ENCODE results near the gene MUC6.

Gene MUC6

GRCh38 chr11:1022411-1022810 lies 14.1 kb downstream of the MUC6 start:
- no peaks in the 10 kb centered on the region for H3F3A ChIP-seq (ENCODE audit: insufficient read depth, low read length)
- no peaks in the 10 kb centered on the region for H3K4me1 ChIP-seq (ENCODE audit: low read length)
- H4K20me1 ChIP-seq (ENCODE audit: insufficient read depth, low read length), result no peaks in the 10 kb centered on the region
- H3K4me3 ChIP-seq (ENCODE audit: low read length), result no peak overlapping the region
- no peaks in the 10 kb centered on the region for H3K9me2 ChIP-seq (replicated peaks; ENCODE audit: insufficient read depth, low read length)
- no peak overlapping the region for H3K4me2 ChIP-seq (ENCODE audit: low read depth, low read length)
- no peak for DNase-seq
- no peak overlapping the region for H2AFZ ChIP-seq (ENCODE audit: low read length)
- H3K27me3 ChIP-seq (replicated peaks; ENCODE audit: insufficient read depth, low read length), result peaks cover 9% of the 10 kb centered on the region; the same call in 1 of the 2 replicates
- no peaks in the 10 kb centered on the region for H3K9me3 ChIP-seq (replicated peaks; ENCODE audit: insufficient read depth, low read length)
- no peaks in the 10 kb centered on the region for H3K36me3 ChIP-seq (replicated peaks; ENCODE audit: insufficient read depth, low read length)
- H3K9ac ChIP-seq (ENCODE audit: low read length), result no peak overlapping the region
- no peak overlapping the region for H3K27ac ChIP-seq (ENCODE audit: low read length)
- TF ChIP-seq EZH2phosphoT487 (IDR thresholded peaks at IDR 0.05; ENCODE audit: low read length), result no peak
- no peaks in the 10 kb centered on the region for H3K79me2 ChIP-seq (ENCODE audit: low read length)

- no peak overlapping the region for H3K27ac ChIP-seq (ENCODE audit: low read length)
- DNase-seq, result no peak
- no peak overlapping the region for H3K4me3 ChIP-seq (ENCODE audit: low read length)
- H3K9me2 ChIP-seq (replicated peaks; ENCODE audit: insufficient read depth, low read length), result no peaks in the 10 kb centered on the region
- H3K4me2 ChIP-seq (ENCODE audit: low read depth, low read length), result no peak overlapping the region
- H3K9ac ChIP-seq (ENCODE audit: low read length), result no peak overlapping the region
- no peak for TF ChIP-seq EZH2 (optimal IDR thresholded peaks at IDR 0.05; ENCODE audit: low read depth, low read length)
- no peak for TF ChIP-seq CTCF (IDR thresholded peaks at IDR 0.05; ENCODE audit: low read length)
- no peak for TF ChIP-seq EZH2phosphoT487 (IDR thresholded peaks at IDR 0.05; ENCODE audit: low read length)
- H4K20me1 ChIP-seq (ENCODE audit: insufficient read depth, low read length), result no peaks in the 10 kb centered on the region; the same call in 1 of the 2 replicates
- no peaks in the 10 kb centered on the region for H3K79me2 ChIP-seq (ENCODE audit: low read length)
- no peaks in the 10 kb centered on the region for H3K27me3 ChIP-seq (replicated peaks; ENCODE audit: insufficient read depth, low read length)
- no peaks in the 10 kb centered on the region for H3K36me3 ChIP-seq (replicated peaks; ENCODE audit: insufficient read depth, low read length)
- H3K9me3 ChIP-seq (replicated peaks; ENCODE audit: insufficient read depth, low read length), result no peaks in the 10 kb centered on the region
- no peaks in the 10 kb centered on the region for H3F3A ChIP-seq (ENCODE audit: insufficient read depth, low read length)
- no peak overlapping the region for H2AFZ ChIP-seq (ENCODE audit: low read length)
- no peaks in the 10 kb centered on the region for H3K4me1 ChIP-seq (ENCODE audit: low read length)
These were observed 16.2 kb downstream of the MUC6 start for GRCh38 chr11:1020211-1020905.

- no peaks in the 10 kb centered on the region for H3K36me3 ChIP-seq (replicated peaks; ENCODE audit: insufficient read depth, low read length)
- H3K27ac ChIP-seq (ENCODE audit: low read length), result no peak overlapping the region
- H3K27me3 ChIP-seq (replicated peaks; ENCODE audit: insufficient read depth, low read length), result no peaks in the 10 kb centered on the region
- no peak overlapping the region for H3K4me3 ChIP-seq (ENCODE audit: low read length)
- no peaks in the 10 kb centered on the region for H3F3A ChIP-seq (ENCODE audit: insufficient read depth, low read length)
- no peaks in the 10 kb centered on the region for H3K4me1 ChIP-seq (ENCODE audit: low read length)
- no peaks in the 10 kb centered on the region for H3K9me3 ChIP-seq (replicated peaks; ENCODE audit: insufficient read depth, low read length)
- no peak overlapping the region for H3K9ac ChIP-seq (ENCODE audit: low read length)
- no peaks in the 10 kb centered on the region for H3K79me2 ChIP-seq (ENCODE audit: low read length)
- TF ChIP-seq EZH2phosphoT487 (IDR thresholded peaks at IDR 0.05; ENCODE audit: low read length) (no peak), EZH2 (optimal IDR thresholded peaks at IDR 0.05; ENCODE audit: low read depth, low read length) (no peak), CTCF (IDR thresholded peaks at IDR 0.05; ENCODE audit: low read length) (no peak)
- no peak overlapping the region for H3K4me2 ChIP-seq (ENCODE audit: low read depth, low read length)
- DNase-seq, result no peak
- no peak overlapping the region for H2AFZ ChIP-seq (ENCODE audit: low read length)
- no peaks in the 10 kb centered on the region for H3K9me2 ChIP-seq (replicated peaks; ENCODE audit: insufficient read depth, low read length)
- no peaks in the 10 kb centered on the region; the same call in 1 of the 2 replicates for H4K20me1 ChIP-seq (ENCODE audit: insufficient read depth, low read length)
These were observed 17.1 kb downstream of the MUC6 start for GRCh38 chr11:1019321-1019910.

GRCh38 chr11:1018091-1018490 lies 18.4 kb downstream of the MUC6 start:
- no peaks in the 10 kb centered on the region for H3K4me1 ChIP-seq (ENCODE audit: low read length)
- H3K9me3 ChIP-seq (replicated peaks; ENCODE audit: insufficient read depth, low read length), result no peaks in the 10 kb centered on the region
- no peak for DNase-seq
- H3K9me2 ChIP-seq (replicated peaks; ENCODE audit: insufficient read depth, low read length), result no peaks in the 10 kb centered on the region
- no peaks in the 10 kb centered on the region; the same call in 1 of the 2 replicates for H4K20me1 ChIP-seq (ENCODE audit: insufficient read depth, low read length)
- no peaks in the 10 kb centered on the region for H3F3A ChIP-seq (ENCODE audit: insufficient read depth, low read length)
- no peak overlapping the region for H3K27ac ChIP-seq (ENCODE audit: low read length)
- H3K27me3 ChIP-seq (replicated peaks; ENCODE audit: insufficient read depth, low read length), result no peaks in the 10 kb centered on the region
- TF ChIP-seq CTCF (IDR thresholded peaks at IDR 0.05; ENCODE audit: low read length) (no peak), EZH2 (optimal IDR thresholded peaks at IDR 0.05; ENCODE audit: low read depth, low read length) (no peak), EZH2phosphoT487 (IDR thresholded peaks at IDR 0.05; ENCODE audit: low read length) (no peak)
- H2AFZ ChIP-seq (ENCODE audit: low read length), result no peak overlapping the region
- H3K4me2 ChIP-seq (ENCODE audit: low read depth, low read length), result no peak overlapping the region
- no peaks in the 10 kb centered on the region for H3K36me3 ChIP-seq (replicated peaks; ENCODE audit: insufficient read depth, low read length)
- H3K79me2 ChIP-seq (ENCODE audit: low read length), result no peaks in the 10 kb centered on the region
- no peak overlapping the region for H3K9ac ChIP-seq (ENCODE audit: low read length)
- no peak overlapping the region for H3K4me3 ChIP-seq (ENCODE audit: low read length)
